BE2C (cell line): ENCODE data around the gene CMC2.

Experiments used
- DNase-seq: peaks from one replicate; pipeline ENCODE4 v3.0.0-alpha.2; 2020
- H3K27me3 ChIP-seq: fragments of 250-450 bp; sonication (Bioruptor Pico); 2 replicates; pipeline ENCODE4 v1.5.1; 2020; ENCODE audit warnings: mild to moderate bottlenecking
- H3K36me3 ChIP-seq: fragments of 250-450 bp; sonication (Bioruptor Pico); 2 replicates; pipeline ENCODE4 v1.5.1; 2020; ENCODE audit warnings: mild to moderate bottlenecking
- H3K4me1 ChIP-seq: fragments of 250-450 bp; sonication (Bioruptor Pico); 2 replicates; pipeline ENCODE4 v1.5.1; 2020
- H3K4me3 ChIP-seq: 2 replicates; pipeline ENCODE4 v1.5.1; 2011; ENCODE audit warnings: low read depth, low read length
- H3K9me3 ChIP-seq: fragments of 250-450 bp; sonication (Bioruptor Pico); 2 replicates; pipeline ENCODE4 v1.5.1; 2020
- CTCF ChIP-seq: IDR thresholded peaks from 2 replicates; pipeline ENCODE4 v1.5.1; 2012; ENCODE audit warnings: mild to moderate bottlenecking, low read depth, low read length

Gene CMC2

GRCh38 chr16:80966617-80967016, 40.1 kb downstream of the CMC2 start:
- no peak for TF ChIP-seq CTCF
- no peaks in the 10 kb centered on the region for H3K4me1 ChIP-seq
- H3K27me3 ChIP-seq: no peaks in the 10 kb centered on the region
- H3K9me3 ChIP-seq: no peaks in the 10 kb centered on the region
- DNase-seq: no peak
- no peak overlapping the region for H3K4me3 ChIP-seq
- H3K36me3 ChIP-seq: no peaks in the 10 kb centered on the region

GRCh38 chr16:80964351-80964750, 42.3 kb downstream of the CMC2 start:
- H3K4me3 ChIP-seq: no peak overlapping the region
- TF ChIP-seq CTCF: no peak

GRCh38 chr16:80962879-80963278, 43.8 kb downstream of the CMC2 start:
- Histone ChIP-seq H3K4me1 (no peaks in the 10 kb centered on the region), H3K9me3 (0 out of 2 replicates have a peak, but pooled peaks cover 4% of the 10 kb centered on the region), H3K27me3 (no peaks in the 10 kb centered on the region), H3K36me3 (no peaks in the 10 kb centered on the region), H3K4me3 (no peak overlapping the region)
- TF ChIP-seq CTCF: no peak
- DNase-seq: no peak

More at GRCh38 chr16:80964351-80964750, 42.3 kb downstream of the CMC2 start:
- Histone ChIP-seq H3K27me3 (no peaks in the 10 kb centered on the region), H3K9me3 (no peaks in the 10 kb centered on the region), H3K4me1 (no peaks in the 10 kb centered on the region), H3K36me3 (no peaks in the 10 kb centered on the region)
- DNase-seq: no peak

GRCh38 chr16:80958284-80958683, 48.4 kb downstream of the CMC2 start:
- H3K4me3 ChIP-seq: no peak overlapping the region
- H3K27me3 ChIP-seq: no peaks in the 10 kb centered on the region
- H3K4me1 ChIP-seq: no peaks in the 10 kb centered on the region
- TF ChIP-seq CTCF: no peak
- H3K9me3 ChIP-seq: 0 out of 2 replicates have a peak, but pooled peaks cover 4% of the 10 kb centered on the region
- no peaks in the 10 kb centered on the region for H3K36me3 ChIP-seq
- DNase-seq: no peak

- Histone ChIP-seq H3K36me3 (no peaks in the 10 kb centered on the region), H3K9me3 (0 out of 2 replicates have a peak, but pooled peaks cover 4% of the 10 kb centered on the region), H3K4me1 (no peaks in the 10 kb centered on the region), H3K4me3 (no peak overlapping the region), H3K27me3 (no peaks in the 10 kb centered on the region)
- no peak for DNase-seq
- TF ChIP-seq CTCF: no peak
These were observed 51.7 kb downstream of the CMC2 start for GRCh38 chr16:80954985-80955384.

- peak; percentile 64 for DNase-seq
- Histone ChIP-seq H3K27me3 (no peaks in the 10 kb centered on the region), H3K9me3 (no peaks in the 10 kb centered on the region), H3K4me1 (no peaks in the 10 kb centered on the region), H3K4me3 (no peak overlapping the region), H3K36me3 (no peaks in the 10 kb centered on the region)
- TF ChIP-seq CTCF: peak; percentile 73
These were observed 57.7 kb downstream of the CMC2 start for GRCh38 chr16:80948886-80949493.
